HG02759 (cell line): ENCODE measurements around the gene NUP214.
"Not testable (repeated sequence)": the region's sequence is repeated elsewhere in the genome, so short reads cannot be mapped to it uniquely, and the experiment has no call there.

Source experiments
- ATAC-seq: cut with Tn5 transposase; IDR thresholded peaks from one replicate; pipeline ENCODE4 v1.9.1; 2021; ENCODE audit warnings: mild to moderate bottlenecking, moderate library complexity; ENCODE audit not compliant: unreplicated experiment

NUP214 gene

DNA sequence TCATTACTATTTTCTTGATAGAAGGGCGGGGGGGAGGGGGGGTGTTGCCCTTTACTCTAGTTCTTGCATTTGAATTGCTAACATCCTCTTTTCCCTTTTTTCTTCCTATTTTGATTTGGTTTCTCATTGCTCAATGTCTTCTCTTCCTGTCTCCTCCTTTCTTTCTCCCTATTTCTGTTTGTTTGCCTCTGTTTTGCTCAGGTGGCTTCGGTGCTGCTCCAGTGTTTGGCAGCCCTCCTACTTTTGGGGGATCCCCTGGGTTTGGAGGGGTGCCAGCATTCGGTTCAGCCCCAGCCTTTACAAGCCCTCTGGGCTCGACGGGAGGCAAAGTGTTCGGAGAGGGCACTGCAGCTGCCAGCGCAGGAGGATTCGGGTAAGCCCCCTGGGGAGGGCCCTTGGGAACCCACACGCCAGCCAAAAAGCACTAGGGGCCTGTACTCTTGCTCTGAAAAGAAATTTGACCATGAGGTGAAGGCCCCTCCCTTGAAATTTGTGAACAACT, 102.6 kb downstream of the NUP214 start:
- ATAC-seq, result no peak

DNA sequence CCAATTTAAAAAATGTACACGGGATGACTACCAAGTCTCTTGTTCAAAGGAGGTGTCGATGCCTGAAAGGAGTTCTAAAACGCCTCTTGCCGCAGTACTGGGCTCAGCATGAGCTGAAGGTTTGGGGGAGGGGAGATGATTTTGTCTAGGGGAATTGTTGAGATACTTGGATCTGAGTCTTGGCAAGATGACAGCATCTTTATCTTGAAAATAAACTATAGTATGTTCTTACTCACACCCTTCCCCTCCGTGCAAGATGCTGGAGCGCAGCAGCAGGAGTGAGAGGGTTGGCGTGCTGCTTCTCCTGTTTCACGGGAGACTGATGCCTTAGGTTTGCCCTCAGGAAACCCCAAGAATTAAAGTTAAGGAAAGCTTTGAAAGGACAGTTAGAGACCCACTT, 103.6 kb downstream of the NUP214 start:
- no peak for ATAC-seq

- no peak for ATAC-seq
These were observed 108.2 kb downstream of the NUP214 start for GRCh38 chr9:131233556-131233955.

DNA sequence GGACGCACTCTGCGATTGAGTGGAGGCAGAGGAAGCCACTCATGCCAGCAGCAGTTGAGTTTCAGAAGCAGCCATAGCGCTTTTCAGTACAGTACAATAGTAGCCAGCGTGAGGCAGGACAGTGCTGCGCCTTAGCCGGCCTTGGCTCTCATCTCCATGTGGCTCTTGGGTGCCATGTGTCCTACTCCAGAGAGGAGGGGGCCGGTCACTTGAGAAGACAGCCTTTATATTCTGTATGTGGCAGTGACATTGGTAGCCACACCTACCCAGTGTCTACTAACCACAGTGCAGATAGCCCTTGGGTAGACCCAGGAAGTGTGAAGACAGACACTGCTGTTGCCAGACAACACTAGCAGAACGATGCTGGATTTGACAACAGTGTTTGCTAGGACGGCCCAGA, 108.6 kb downstream of the NUP214 start:
- ATAC-seq, result no peak

GRCh38 chr9:131234799-131235479, 109.6 kb downstream of the NUP214 start:
- ATAC-seq, result no peak

DNA sequence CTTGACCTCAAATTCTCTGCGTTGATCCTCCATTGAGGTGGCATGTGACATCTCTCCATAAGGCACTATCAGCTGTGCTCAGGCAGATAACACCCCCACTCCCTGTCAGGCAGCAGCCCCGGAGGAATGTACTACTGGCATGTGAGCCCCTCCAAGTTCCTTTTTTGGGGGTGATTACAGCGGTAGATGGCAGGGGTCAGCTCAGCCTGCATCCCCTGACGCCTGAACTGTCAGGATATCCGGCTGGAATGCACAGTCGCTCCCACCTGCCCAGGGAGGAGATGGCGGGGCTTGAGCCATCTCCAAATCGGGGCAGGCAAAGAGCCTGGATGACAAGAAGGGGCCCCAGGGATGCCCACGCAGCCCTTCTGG, 110.1 kb downstream of the NUP214 start:
- ATAC-seq, result no peak

DNA sequence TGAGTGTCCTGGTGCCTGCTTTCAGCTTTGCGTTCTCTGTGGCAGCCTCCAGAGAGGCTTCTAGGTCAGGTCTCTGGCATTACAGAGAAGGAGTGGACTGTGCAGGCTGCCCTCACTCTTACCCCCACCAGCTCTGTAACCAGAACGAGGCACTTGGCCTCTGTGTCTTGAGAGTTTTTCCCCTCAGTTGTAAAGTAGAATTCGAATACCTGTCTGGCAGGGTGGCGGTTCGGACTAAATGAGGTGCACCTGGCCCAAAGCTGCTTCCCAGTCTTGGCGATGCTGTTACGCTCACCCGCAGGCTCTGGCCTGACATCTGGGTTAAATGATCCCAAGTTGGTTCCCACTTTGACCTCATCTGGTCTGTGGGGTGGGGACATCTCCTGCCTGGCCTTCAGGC, 110.8 kb downstream of the NUP214 start:
- no peak for ATAC-seq

DNA sequence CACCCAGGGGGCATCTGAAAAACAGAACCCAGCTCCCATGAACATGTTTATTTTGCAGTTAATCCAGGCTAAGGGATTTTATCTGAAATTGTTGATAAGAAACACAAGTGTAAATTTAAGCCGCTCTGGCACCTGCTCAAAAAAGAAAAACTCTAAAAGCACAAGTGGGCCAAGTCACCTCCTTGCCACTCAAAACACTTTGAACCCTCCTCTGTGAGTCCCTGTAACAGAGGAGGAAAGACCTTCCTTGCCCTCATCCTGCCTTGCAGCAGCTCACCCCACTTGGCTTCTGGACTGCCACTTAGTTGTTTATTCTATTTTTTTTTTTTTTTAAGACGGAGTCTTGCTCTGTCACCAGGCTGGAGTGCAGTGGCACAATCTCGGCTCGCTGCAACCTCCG, 111.4 kb downstream of the NUP214 start:
- ATAC-seq, result no peak

DNA sequence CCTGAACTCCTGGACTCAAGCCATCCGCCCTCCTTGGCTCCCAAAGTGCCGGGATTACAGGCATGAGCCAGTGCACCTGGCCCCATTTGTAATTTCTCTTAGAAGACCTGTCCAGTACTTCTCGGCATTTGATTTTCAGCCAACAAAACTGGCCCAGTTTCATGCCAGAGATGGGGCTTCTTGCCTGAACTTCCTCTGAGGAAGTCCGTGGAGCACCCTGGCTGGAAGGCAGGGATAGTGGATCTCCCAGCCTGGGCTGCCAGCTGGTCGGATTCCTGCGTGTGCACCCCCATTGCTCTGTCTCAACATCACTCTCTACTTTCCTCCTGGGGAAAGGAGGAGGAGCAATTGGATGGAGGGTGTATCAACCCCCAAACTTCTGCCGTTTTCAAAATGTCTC, 111.9 kb downstream of the NUP214 start:
- ATAC-seq, result no peak

DNA sequence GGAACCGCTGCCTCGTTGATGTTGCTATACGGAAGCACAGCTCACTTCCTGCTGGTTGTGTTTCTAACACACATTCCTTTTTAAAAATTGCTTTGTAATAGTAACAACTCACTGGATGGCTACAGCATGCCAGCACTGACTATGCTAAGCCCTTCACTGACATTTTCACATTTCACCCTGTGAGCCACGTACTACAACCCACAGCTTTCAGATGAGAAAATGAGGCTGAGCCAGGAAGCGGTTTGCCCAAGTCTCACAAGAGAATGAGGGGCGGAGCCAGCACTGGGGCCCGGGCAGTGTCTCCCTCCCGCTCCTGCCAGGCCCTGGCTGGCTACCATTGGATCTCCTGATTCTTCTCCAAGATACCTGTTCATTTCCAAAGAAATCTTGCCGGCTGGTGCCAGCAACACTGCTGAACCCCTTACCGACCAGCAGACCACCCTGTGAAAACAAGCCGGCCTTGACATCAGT, 112.6 kb downstream of the NUP214 start:
- ATAC-seq, result peak; percentile 90

DNA sequence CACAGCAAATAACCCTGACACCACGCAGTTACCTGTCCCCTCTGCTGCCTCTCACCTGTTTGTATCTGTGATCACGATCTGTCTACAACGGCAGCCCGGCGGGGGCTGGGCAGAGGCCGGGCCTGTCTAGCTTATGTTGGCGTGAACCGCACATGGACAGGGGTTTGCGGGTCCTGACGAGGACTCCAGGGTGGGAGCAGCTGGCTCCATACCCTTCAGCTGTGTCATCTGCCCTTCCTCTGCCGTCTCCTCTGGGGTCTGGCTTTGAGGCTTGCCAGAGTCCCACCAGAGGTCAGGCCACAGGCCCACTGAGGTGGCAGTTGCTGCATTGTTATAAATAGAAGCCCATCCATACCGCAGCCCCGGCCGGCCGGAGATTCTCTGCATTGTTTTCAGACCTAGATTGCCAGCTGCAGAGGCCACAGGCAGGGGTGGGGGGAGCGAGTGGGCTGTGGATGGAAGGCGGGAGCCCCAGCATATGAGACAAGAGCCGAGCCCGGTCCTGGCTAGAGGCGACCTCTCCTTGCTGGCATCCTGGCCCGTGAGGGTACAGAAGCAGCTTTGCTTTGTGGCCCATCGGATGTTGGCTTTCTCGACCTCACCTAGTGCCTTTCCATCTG, 113.1 kb downstream of the NUP214 start:
- ATAC-seq, result peak; percentile 26

GRCh38 chr9:131239161-131239975, 114.0 kb downstream of the NUP214 start:
- no peak for ATAC-seq

- ATAC-seq, result no peak
These were observed 114.9 kb downstream of the NUP214 start for GRCh38 chr9:131240047-131240921.

DNA sequence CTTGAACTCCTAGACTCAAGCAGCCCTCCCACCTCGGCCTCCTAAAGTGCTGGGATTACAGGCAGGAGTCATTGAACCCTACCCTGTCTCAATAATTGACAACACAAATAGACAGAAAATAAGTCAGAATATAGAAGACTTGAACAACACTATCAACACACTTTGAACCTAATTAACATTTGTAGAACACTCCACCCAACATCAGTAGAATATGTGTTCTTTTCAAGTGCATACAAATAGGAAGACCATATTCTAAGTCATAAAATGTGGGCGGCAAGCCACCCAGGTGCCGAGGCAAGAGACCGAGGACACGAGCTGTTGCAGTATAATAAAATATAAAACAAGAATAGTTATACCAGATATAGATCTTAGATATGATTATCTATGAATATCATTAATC, 118.9 kb downstream of the NUP214 start:
- ATAC-seq, result not testable (repeated sequence)

- no peak for ATAC-seq
These were observed 121.2 kb downstream of the NUP214 start for GRCh38 chr9:131246618-131247017.

GRCh38 chr9:131252120-131252519, 126.7 kb downstream of the NUP214 start:
- ATAC-seq, result no peak

GRCh38 chr9:131253891-131254491, 128.6 kb downstream of the NUP214 start:
- no peak for ATAC-seq

GRCh38 chr9:131254626-131255025, 129.2 kb downstream of the NUP214 start:
- ATAC-seq, result no peak

DNA sequence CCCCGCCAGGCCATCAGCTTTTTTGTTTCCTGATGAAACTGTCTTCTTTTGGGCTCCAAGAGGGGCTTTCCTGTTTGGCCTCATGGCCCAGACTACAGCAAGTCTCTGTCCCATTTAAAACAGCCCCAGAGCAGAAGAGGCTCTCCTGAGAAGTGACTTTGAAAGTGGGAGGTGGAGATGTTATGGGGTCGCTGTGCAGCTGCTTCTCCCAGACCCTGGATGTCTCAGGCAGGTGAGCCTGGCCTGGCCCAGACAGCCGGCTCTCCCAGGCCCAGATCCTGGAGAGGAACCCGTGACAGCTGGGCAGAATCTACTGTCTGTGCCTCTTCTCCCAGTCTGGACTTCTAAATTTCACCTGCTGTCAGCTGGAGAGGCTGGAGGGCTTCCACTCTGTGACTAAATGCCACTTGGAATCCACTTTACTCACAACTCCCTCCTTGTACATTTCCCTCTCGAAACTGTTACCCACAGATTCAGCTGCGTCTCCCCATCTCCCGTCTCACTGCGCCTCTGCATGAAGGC, 130.4 kb downstream of the NUP214 start:
- ATAC-seq, result no peak
